ENCODE measurements around the gene ISG15. TPM values are rescaled to one million over a fixed set of nuclear protein-coding genes. Genes with fewer than 3 reads are reported as not detected.

Gene ISG15
- polyA plus RNA-seq, 1 of the 3 experiments (the other 2 are of a cell fraction): 28.6 TPM

DNA sequence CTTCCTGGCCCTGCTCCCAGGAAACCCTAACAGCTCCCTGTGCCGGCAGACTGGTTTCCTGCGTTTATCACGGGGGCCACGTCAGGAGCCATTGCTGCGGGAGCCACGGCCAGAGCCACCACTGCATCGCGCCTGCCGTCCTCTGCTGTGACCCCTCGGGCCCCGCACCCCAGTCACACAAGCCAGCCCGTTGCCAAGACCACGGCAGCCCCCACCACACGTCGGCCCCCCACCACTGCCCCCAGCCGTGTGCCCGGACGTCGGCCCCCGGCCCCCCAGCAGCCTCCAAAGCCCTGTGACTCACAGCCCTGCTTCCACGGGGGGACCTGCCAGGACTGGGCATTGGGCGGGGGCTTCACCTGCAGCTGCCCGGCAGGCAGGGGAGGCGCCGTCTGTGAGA, 34.7 kb downstream of the ISG15 start (continued):
- TF ChIP-seq, protein P1, sequence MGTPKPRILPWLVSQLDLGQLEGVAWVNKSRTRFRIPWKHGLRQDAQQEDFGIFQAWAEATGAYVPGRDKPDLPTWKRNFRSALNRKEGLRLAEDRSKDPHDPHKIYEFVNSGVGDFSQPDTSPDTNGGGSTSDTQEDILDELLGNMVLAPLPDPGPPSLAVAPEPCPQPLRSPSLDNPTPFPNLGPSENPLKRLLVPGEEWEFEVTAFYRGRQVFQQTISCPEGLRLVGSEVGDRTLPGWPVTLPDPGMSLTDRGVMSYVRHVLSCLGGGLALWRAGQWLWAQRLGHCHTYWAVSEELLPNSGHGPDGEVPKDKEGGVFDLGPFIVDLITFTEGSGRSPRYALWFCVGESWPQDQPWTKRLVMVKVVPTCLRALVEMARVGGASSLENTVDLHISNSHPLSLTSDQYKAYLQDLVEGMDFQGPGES (IDR thresholded peaks at IDR 0.05; ENCODE audit: low read depth, low read length): no peak
- TF ChIP-seq RFX5 (IDR thresholded peaks at IDR 0.05; ENCODE audit: low read length) (no peak), MXI1 (IDR thresholded peaks at IDR 0.05; ENCODE audit: low read depth, low read length) (no peak), TEAD4 (IDR thresholded peaks at IDR 0.05; ENCODE audit: borderline replicate concordance, insufficient read depth) (no peak), NRF1 (IDR thresholded peaks at IDR 0.05; ENCODE audit: low read depth, low read length) (no peak)

DNA sequence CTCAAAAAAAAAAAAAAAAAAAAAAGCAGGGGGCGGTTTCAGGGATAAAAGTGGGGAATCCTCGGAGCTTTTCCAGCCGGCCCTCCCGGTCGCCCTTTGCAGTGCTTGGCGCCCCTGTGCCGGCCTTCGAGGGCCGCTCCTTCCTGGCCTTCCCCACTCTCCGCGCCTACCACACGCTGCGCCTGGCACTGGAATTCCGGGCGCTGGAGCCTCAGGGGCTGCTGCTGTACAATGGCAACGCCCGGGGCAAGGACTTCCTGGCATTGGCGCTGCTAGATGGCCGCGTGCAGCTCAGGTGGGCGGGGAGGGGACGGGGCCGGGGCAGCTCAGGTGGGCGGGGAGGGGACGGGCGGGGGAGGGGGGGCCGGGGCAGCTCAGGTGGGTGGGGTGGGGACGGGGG, 35.5 kb downstream of the ISG15 start:
- H3K4me1 ChIP-seq (ENCODE audit: control insufficient read depth in 1 of 2, insufficient read depth in 2 of 2, low read depth in 1 of 2, low read length in 1 of 2): no peaks in the 10 kb centered on the region
- H3K4me3 ChIP-seq (ENCODE audit: low read depth in 2 of 2, low read length in 1 of 2): no peak overlapping the region
- no peaks in the 10 kb centered on the region for H3K9me2 ChIP-seq
- TF ChIP-seq GATA2 (CRISPR knock-in tag; IDR thresholded peaks at IDR 0.05) (no peak), RCOR1 (IDR thresholded peaks at IDR 0.05; ENCODE audit: low read length) (no peak), NRF1 (IDR thresholded peaks at IDR 0.05; ENCODE audit: low read depth, low read length) (no peak), EZH2phosphoT487 (IDR thresholded peaks at IDR 0.05; ENCODE audit: borderline replicate concordance, low read depth) (no peak)
- TF ChIP-seq, protein P2, sequence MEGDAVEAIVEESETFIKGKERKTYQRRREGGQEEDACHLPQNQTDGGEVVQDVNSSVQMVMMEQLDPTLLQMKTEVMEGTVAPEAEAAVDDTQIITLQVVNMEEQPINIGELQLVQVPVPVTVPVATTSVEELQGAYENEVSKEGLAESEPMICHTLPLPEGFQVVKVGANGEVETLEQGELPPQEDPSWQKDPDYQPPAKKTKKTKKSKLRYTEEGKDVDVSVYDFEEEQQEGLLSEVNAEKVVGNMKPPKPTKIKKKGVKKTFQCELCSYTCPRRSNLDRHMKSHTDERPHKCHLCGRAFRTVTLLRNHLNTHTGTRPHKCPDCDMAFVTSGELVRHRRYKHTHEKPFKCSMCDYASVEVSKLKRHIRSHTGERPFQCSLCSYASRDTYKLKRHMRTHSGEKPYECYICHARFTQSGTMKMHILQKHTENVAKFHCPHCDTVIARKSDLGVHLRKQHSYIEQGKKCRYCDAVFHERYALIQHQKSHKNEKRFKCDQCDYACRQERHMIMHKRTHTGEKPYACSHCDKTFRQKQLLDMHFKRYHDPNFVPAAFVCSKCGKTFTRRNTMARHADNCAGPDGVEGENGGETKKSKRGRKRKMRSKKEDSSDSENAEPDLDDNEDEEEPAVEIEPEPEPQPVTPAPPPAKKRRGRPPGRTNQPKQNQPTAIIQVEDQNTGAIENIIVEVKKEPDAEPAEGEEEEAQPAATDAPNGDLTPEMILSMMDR (IDR thresholded peaks at IDR 0.05): no peak
- no peaks in the 10 kb centered on the region for H3K27me3 ChIP-seq (ENCODE audit: insufficient read depth)
- H3K9ac ChIP-seq: no peak overlapping the region
- H3K27ac ChIP-seq (ENCODE audit: low read depth in 2 of 2, low read length in 1 of 2): no peak overlapping the region
- H3K36me3 ChIP-seq (replicated peaks in 1 of 2; ENCODE audit: control insufficient read depth in 1 of 2, insufficient read depth in 2 of 2, low read length in 1 of 2): peaks cover 0 to 25% of the 10 kb centered on the region in 2 experiments
- no peaks in the 10 kb centered on the region for H3F3A ChIP-seq (replicated peaks; ENCODE audit: insufficient read depth)
- H2AFZ ChIP-seq (ENCODE audit: low read depth): no peak overlapping the region
- no peak overlapping the region for H3K4me2 ChIP-seq
- H3K9me3 ChIP-seq: no peaks in the 10 kb centered on the region
- POLR2A ChIA-PET: no interaction called here
- no peaks in the 10 kb centered on the region for H4K20me1 ChIP-seq (ENCODE audit: insufficient read depth)
- 94% methylated on average over 10 of the region's 28 CpGs for WGBS (ENCODE audit: low lambda C conversion rate)
- no peaks in the 10 kb centered on the region for H3K79me2 ChIP-seq (ENCODE audit: insufficient read depth)
- no peak for DNase-seq
- CTCF ChIA-PET: interaction anchor here (1.1 to 1.9 kb wide), 2 partner anchors 14 to 46 kb away, joined by 3 to 6 read pairs; no protein-coding TSS in a partner anchor

DNA sequence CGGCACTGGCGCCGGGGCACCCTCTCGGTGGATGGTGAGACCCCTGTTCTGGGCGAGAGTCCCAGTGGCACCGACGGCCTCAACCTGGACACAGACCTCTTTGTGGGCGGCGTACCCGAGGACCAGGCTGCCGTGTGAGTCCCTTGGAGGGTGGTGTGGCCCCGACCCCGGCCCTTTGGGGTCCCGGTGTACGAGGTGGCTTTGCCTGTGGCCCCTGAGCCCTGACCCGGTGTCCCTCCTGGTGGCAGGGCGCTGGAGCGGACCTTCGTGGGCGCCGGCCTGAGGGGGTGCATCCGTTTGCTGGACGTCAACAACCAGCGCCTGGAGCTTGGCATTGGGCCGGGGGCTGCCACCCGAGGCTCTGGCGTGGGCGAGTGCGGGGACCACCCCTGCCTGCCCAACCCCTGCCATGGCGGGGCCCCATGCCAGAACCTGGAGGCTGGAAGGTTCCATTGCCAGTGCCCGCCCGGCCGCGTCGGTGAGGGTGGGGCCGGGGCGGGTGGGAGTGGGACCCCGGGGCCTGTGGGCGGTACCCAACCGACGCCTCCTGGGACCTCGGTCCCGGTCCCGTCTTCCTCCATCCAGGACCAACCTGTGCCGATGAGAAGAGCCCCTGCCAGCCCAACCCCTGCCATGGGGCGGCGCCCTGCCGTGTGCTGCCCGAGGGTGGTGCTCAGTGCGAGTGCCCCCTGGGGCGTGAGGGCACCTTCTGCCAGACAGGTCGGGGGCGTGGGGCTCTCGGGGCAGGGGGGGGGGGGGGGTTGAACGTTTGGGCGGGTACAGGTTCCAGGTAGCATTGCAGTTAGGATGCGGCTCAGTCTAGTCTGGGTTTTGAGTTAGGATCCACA, 36.2 kb downstream of the ISG15 start:
- H3K4me3 ChIP-seq (ENCODE audit: low read depth in 2 of 2, low read length in 1 of 2): no peak overlapping the region
- 84% methylated on average over 9 of the region's 57 CpGs for WGBS (ENCODE audit: low lambda C conversion rate)
- no peak for DNase-seq
- no peak overlapping the region for H3K27ac ChIP-seq (ENCODE audit: low read depth in 2 of 2, low read length in 1 of 2)
- no peak overlapping the region for H3K4me2 ChIP-seq
- H4K20me1 ChIP-seq (ENCODE audit: insufficient read depth): no peaks in the 10 kb centered on the region
- no peaks in the 10 kb centered on the region for H3F3A ChIP-seq (replicated peaks; ENCODE audit: insufficient read depth)
- no peak overlapping the region for H3K9ac ChIP-seq
- H3K9me3 ChIP-seq: no peaks in the 10 kb centered on the region
- CTCF ChIA-PET: interaction anchor here (1.1 to 1.8 kb wide), 3 partner anchors 12 to 47 kb away, joined by 3 to 5 read pairs (median 3); no protein-coding TSS in a partner anchor
- no peak overlapping the region for H2AFZ ChIP-seq (ENCODE audit: low read depth)
- no peaks in the 10 kb centered on the region for H3K4me1 ChIP-seq (ENCODE audit: control insufficient read depth in 1 of 2, insufficient read depth in 2 of 2, low read depth in 1 of 2, low read length in 1 of 2)
- POLR2A ChIA-PET: no interaction called here
- peaks cover 0 to 24% of the 10 kb centered on the region in 2 experiments for H3K36me3 ChIP-seq (replicated peaks in 1 of 2; ENCODE audit: control insufficient read depth in 1 of 2, insufficient read depth in 2 of 2, low read length in 1 of 2)
- no peak for TF ChIP-seq RFX5 (IDR thresholded peaks at IDR 0.05; ENCODE audit: low read length)
- no peaks in the 10 kb centered on the region for H3K79me2 ChIP-seq (ENCODE audit: insufficient read depth)
- no peaks in the 10 kb centered on the region for H3K27me3 ChIP-seq (ENCODE audit: insufficient read depth)
- no peaks in the 10 kb centered on the region for H3K9me2 ChIP-seq
